Dendritic cell treated with granulocyte-macrophage colony-stimulating factor and Interleukin-4, amounts not matched to agents 40 ng/mL and 50 ng/mL, for 4 days (primary cell): ENCODE measurements around the gene BDH2.

Experiments used
- H3K27ac Mint-ChIP-seq: one replicate; pipeline ENCODE4 v1.8.0; 2022; ENCODE audit warnings: mild to moderate bottlenecking, mixed read lengths
- H3K27me3 Mint-ChIP-seq: one replicate; pipeline ENCODE4 v1.8.0; 2022; ENCODE audit warnings: mild to moderate bottlenecking, mixed read lengths
- H3K36me3 Mint-ChIP-seq: one replicate; pipeline ENCODE4 v1.8.0; 2022; ENCODE audit warnings: low read depth, mixed read lengths
- H3K4me1 Mint-ChIP-seq: one replicate; pipeline ENCODE4 v1.8.0; 2022; ENCODE audit warnings: low read depth, mixed read lengths
- H3K4me3 Mint-ChIP-seq: one replicate; pipeline ENCODE4 v1.8.0; 2022; ENCODE audit warnings: mild to moderate bottlenecking, moderate library complexity, mixed read lengths
- H3K9me3 Mint-ChIP-seq: one replicate; pipeline ENCODE4 v1.8.0; 2022; ENCODE audit warnings: mixed read lengths
- intact Hi-C: fragments of 100-400 bp; cut with micrococcal nuclease; formaldehyde crosslinking; loops from one replicate; pipeline ENCODE4 v1.15.0; 2022

BDH2 gene

GRCh38 chr4:103098756-103099440 is 736 bp downstream of the BDH2 start:
- intact Hi-C loops: loop anchor here (10.0 kb wide), 1 partner anchor 474 kb away; no protein-coding TSS in a partner anchor
- Mint-ChIP-seq H3K36me3 (no peaks in the 10 kb centered on the region), H3K4me3 (no peak overlapping the region), H3K4me1 (peaks cover 6% of the 10 kb centered on the region), H3K27ac (no peak overlapping the region), H3K9me3 (no peaks in the 10 kb centered on the region), H3K27me3 (no peaks in the 10 kb centered on the region)

GRCh38 chr4:103098341-103098740 is 1.3 kb downstream of the BDH2 start:
- Mint-ChIP-seq H3K27ac (no peak overlapping the region), H3K36me3 (no peaks in the 10 kb centered on the region), H3K9me3 (no peaks in the 10 kb centered on the region), H3K4me1 (peaks cover 6% of the 10 kb centered on the region), H3K4me3 (no peak overlapping the region), H3K27me3 (no peaks in the 10 kb centered on the region)
- intact Hi-C loops: loop anchor here (10.0 kb wide), 1 partner anchor 474 kb away; no protein-coding TSS in a partner anchor

GRCh38 chr4:103097112-103097511 is 2.5 kb downstream of the BDH2 start:
- Mint-ChIP-seq H3K27ac (no peak overlapping the region), H3K36me3 (no peaks in the 10 kb centered on the region), H3K4me1 (peaks cover 6% of the 10 kb centered on the region), H3K27me3 (no peaks in the 10 kb centered on the region), H3K4me3 (no peak overlapping the region), H3K9me3 (no peaks in the 10 kb centered on the region)
- intact Hi-C loops: loop anchor here (10.0 kb wide), 1 partner anchor 472 kb away; no protein-coding TSS in a partner anchor

GRCh38 chr4:103095080-103095479 is 4.6 kb downstream of the BDH2 start:
- intact Hi-C loops: loop anchor here (10.0 kb wide), 1 partner anchor 470 kb away; no protein-coding TSS in a partner anchor

GRCh38 chr4:103092245-103092644 is 7.4 kb downstream of the BDH2 start:
- H3K27ac Mint-ChIP-seq: no peak overlapping the region
- no peaks in the 10 kb centered on the region for H3K4me1 Mint-ChIP-seq
- H3K9me3 Mint-ChIP-seq: no peaks in the 10 kb centered on the region
- H3K36me3 Mint-ChIP-seq: peaks cover 7% of the 10 kb centered on the region
- intact Hi-C loops: loop anchor here (5.0 to 10.0 kb wide), 3 partner anchors 45 to 660 kb away; no protein-coding TSS in a partner anchor
- no peaks in the 10 kb centered on the region for H3K27me3 Mint-ChIP-seq
- no peak overlapping the region for H3K4me3 Mint-ChIP-seq

More at GRCh38 chr4:103095080-103095479, 4.6 kb downstream of the BDH2 start:
- Mint-ChIP-seq H3K4me3 (no peak overlapping the region), H3K27me3 (no peaks in the 10 kb centered on the region), H3K9me3 (no peaks in the 10 kb centered on the region), H3K27ac (no peak overlapping the region), H3K36me3 (peaks cover 7% of the 10 kb centered on the region), H3K4me1 (peaks cover 6% of the 10 kb centered on the region)

GRCh38 chr4:103091601-103092223 is 7.9 kb downstream of the BDH2 start:
- Mint-ChIP-seq H3K36me3 (peaks cover 12% of the 10 kb centered on the region), H3K4me1 (no peaks in the 10 kb centered on the region), H3K27ac (no peak overlapping the region), H3K27me3 (no peaks in the 10 kb centered on the region), H3K4me3 (no peak overlapping the region), H3K9me3 (no peaks in the 10 kb centered on the region)
- intact Hi-C loops: loop anchor here (5.0 to 10.0 kb wide), 3 partner anchors 44 to 659 kb away; no protein-coding TSS in a partner anchor

GRCh38 chr4:103089481-103089880 is 10.2 kb downstream of the BDH2 start:
- Mint-ChIP-seq H3K9me3 (no peaks in the 10 kb centered on the region), H3K36me3 (peaks cover 14% of the 10 kb centered on the region), H3K27me3 (no peaks in the 10 kb centered on the region), H3K4me1 (no peaks in the 10 kb centered on the region), H3K4me3 (no peak overlapping the region), H3K27ac (no peak overlapping the region)
- intact Hi-C loops: loop anchor here (1.0 kb wide), 1 partner anchor 80 kb away; no protein-coding TSS in a partner anchor

- Mint-ChIP-seq H3K27ac (no peak overlapping the region), H3K9me3 (no peaks in the 10 kb centered on the region), H3K4me1 (no peaks in the 10 kb centered on the region), H3K4me3 (no peak overlapping the region), H3K36me3 (peaks cover 14% of the 10 kb centered on the region), H3K27me3 (no peaks in the 10 kb centered on the region)
- intact Hi-C loops: no loop called here
Measured at GRCh38 chr4:103086551-103086950, 13.1 kb downstream of the BDH2 start.

- Mint-ChIP-seq H3K36me3 (peaks cover 10% of the 10 kb centered on the region), H3K9me3 (no peaks in the 10 kb centered on the region), H3K4me1 (no peaks in the 10 kb centered on the region), H3K27ac (no peak overlapping the region), H3K27me3 (no peaks in the 10 kb centered on the region), H3K4me3 (no peak overlapping the region)
- intact Hi-C loops: no loop called here
Measured at GRCh38 chr4:103085555-103086196, 14.0 kb downstream of the BDH2 start.

GRCh38 chr4:103079621-103080020 is 20.0 kb downstream of the BDH2 start:
- Mint-ChIP-seq H3K9me3 (no peaks in the 10 kb centered on the region), H3K36me3 (no peaks in the 10 kb centered on the region), H3K4me1 (peaks cover 22% of the 10 kb centered on the region), H3K27me3 (peaks cover 20% of the 10 kb centered on the region), H3K4me3 (no peak overlapping the region), H3K27ac (no peak overlapping the region)
- intact Hi-C loops: no loop called here

GRCh38 chr4:103076747-103077347 is 22.8 kb downstream of the BDH2 start, which contains the start of gene SLC9B2:
Gene SLC9B2 (minus strand): TSS chr4:103076761. CDS start chr4:103067550, 9,211 bp downstream.
- peaks cover 26% of the 10 kb centered on the region for H3K4me1 Mint-ChIP-seq
- no peaks in the 10 kb centered on the region for H3K36me3 Mint-ChIP-seq
- H3K27me3 Mint-ChIP-seq: peaks cover 20% of the 10 kb centered on the region
- H3K27ac Mint-ChIP-seq: peak within 1 kb of the TSS; percentile 66
- intact Hi-C loops: no loop called here
- H3K4me3 Mint-ChIP-seq: peak within 1 kb of the TSS; percentile 78
- no peaks in the 10 kb centered on the region for H3K9me3 Mint-ChIP-seq

- peaks cover 26% of the 10 kb centered on the region for H3K4me1 Mint-ChIP-seq
- peak overlapping the region; percentile 78 for H3K4me3 Mint-ChIP-seq
- no peaks in the 10 kb centered on the region for H3K9me3 Mint-ChIP-seq
- no peaks in the 10 kb centered on the region for H3K36me3 Mint-ChIP-seq
- peaks cover 20% of the 10 kb centered on the region for H3K27me3 Mint-ChIP-seq
- peak overlapping the region; percentile 66 for H3K27ac Mint-ChIP-seq
- intact Hi-C loops: no loop called here
Measured at GRCh38 chr4:103075894-103076746, 23.5 kb downstream of the BDH2 start.

GRCh38 chr4:103075435-103075893 is 24.2 kb downstream of the BDH2 start:
- peak overlapping the region; percentile 78 for H3K4me3 Mint-ChIP-seq
- intact Hi-C loops: no loop called here
- no peaks in the 10 kb centered on the region for H3K36me3 Mint-ChIP-seq
- peak overlapping the region; percentile 66 for H3K27ac Mint-ChIP-seq
- peaks cover 26% of the 10 kb centered on the region for H3K4me1 Mint-ChIP-seq
- H3K27me3 Mint-ChIP-seq: peaks cover 20% of the 10 kb centered on the region
- H3K9me3 Mint-ChIP-seq: no peaks in the 10 kb centered on the region
